ENCODE results near the gene DDR2.

GRCh38 chr1:162706003-162706402 lies 73.7 kb downstream of the DDR2 start:
- TF ChIP-seq EZH2 (IDR thresholded peaks at IDR 0.05; ENCODE audit: insufficient read depth, poor library complexity, severe bottlenecking) (no peak), EZH2phosphoT487 (IDR thresholded peaks at IDR 0.05; ENCODE audit: insufficient read depth, low read depth) (no peak)
